ENCODE measurements around the gene NCR2.
A peak's percentile ranks its signal among the peaks of the same experiment; 100 is the strongest.

Gene NCR2

GRCh38 chr6:41370488-41371111 is 35.2 kb downstream of the NCR2 start:
- no peak for DNase-seq (ENCODE audit: low read depth)
- H3K4me3 ChIP-seq (ENCODE audit: low read length): no peak overlapping the region
- TF ChIP-seq CTCF (conservative IDR thresholded peaks at IDR 0.05; ENCODE audit: low read depth, low read length): no peak

GRCh38 chr6:41371461-41371991 is 36.1 kb downstream of the NCR2 start:
- no peak for DNase-seq (ENCODE audit: low read depth)
- peak overlapping the region; percentile 32 for H3K4me3 ChIP-seq (ENCODE audit: low read length)
- peak; percentile 37 for TF ChIP-seq CTCF (conservative IDR thresholded peaks at IDR 0.05; ENCODE audit: low read depth, low read length)

GRCh38 chr6:41371992-41372831 is 36.8 kb downstream of the NCR2 start:
- peak overlapping the region; percentile 32 for H3K4me3 ChIP-seq (ENCODE audit: low read length)
- TF ChIP-seq CTCF (conservative IDR thresholded peaks at IDR 0.05; ENCODE audit: low read depth, low read length): no peak
- DNase-seq (ENCODE audit: low read depth): no peak

GRCh38 chr6:41372832-41373626 is 37.6 kb downstream of the NCR2 start:
- DNase-seq (ENCODE audit: low read depth): no peak
- TF ChIP-seq CTCF (conservative IDR thresholded peaks at IDR 0.05; ENCODE audit: low read depth, low read length): no peak
- H3K4me3 ChIP-seq (ENCODE audit: low read length): no peak overlapping the region

GRCh38 chr6:41373627-41373918 is 38.2 kb downstream of the NCR2 start:
- DNase-seq (ENCODE audit: low read depth): no peak
- H3K4me3 ChIP-seq (ENCODE audit: low read length): no peak overlapping the region
- no peak for TF ChIP-seq CTCF (conservative IDR thresholded peaks at IDR 0.05; ENCODE audit: low read depth, low read length)

GRCh38 chr6:41373919-41374617 is 38.7 kb downstream of the NCR2 start:
- H3K4me3 ChIP-seq (ENCODE audit: low read length): no peak overlapping the region
- TF ChIP-seq CTCF (conservative IDR thresholded peaks at IDR 0.05; ENCODE audit: low read depth, low read length): no peak
- no peak for DNase-seq (ENCODE audit: low read depth)
